ENCODE measurements around the gene MPC2.

DNA sequence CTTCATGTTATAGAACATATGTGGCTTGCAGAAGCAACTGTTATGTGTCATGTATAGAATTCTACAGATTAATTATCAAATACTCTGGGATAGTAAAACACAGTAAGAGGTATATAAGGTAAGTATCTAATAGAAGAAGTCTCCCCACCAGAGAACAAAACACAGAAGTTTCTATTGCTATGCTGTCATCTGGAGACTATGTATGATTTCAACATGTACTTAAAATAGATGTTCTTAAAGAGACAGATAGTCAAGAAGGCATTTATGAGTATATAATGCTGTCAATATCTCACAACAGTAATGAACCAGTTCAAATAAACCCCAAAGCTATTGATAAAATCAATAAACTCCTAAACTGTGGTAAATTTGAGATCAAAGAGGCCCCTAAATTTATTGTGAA is 14.8 kb downstream of the MPC2 start:
- TF ChIP-seq POLR2A (IDR thresholded peaks at IDR 0.05) (no peak), CTCF (IDR thresholded peaks at IDR 0.05) (no peak)

Measured in body of pancreas (tissue), 4 donors.